GM19043 (cell line): ENCODE data around the gene NR2F2.

Source experiments
- ATAC-seq: cut with Tn5 transposase; IDR thresholded peaks from one replicate; pipeline ENCODE4 v1.9.1; 2021; ENCODE audit warnings: low read depth; ENCODE audit not compliant: unreplicated experiment

NR2F2 gene

GRCh38 chr15:96341513-96342405, 11.3 kb downstream of the NR2F2 start:
- no peak for ATAC-seq

- ATAC-seq: no peak
These were observed 12.1 kb downstream of the NR2F2 start for GRCh38 chr15:96342406-96343112.

DNA sequence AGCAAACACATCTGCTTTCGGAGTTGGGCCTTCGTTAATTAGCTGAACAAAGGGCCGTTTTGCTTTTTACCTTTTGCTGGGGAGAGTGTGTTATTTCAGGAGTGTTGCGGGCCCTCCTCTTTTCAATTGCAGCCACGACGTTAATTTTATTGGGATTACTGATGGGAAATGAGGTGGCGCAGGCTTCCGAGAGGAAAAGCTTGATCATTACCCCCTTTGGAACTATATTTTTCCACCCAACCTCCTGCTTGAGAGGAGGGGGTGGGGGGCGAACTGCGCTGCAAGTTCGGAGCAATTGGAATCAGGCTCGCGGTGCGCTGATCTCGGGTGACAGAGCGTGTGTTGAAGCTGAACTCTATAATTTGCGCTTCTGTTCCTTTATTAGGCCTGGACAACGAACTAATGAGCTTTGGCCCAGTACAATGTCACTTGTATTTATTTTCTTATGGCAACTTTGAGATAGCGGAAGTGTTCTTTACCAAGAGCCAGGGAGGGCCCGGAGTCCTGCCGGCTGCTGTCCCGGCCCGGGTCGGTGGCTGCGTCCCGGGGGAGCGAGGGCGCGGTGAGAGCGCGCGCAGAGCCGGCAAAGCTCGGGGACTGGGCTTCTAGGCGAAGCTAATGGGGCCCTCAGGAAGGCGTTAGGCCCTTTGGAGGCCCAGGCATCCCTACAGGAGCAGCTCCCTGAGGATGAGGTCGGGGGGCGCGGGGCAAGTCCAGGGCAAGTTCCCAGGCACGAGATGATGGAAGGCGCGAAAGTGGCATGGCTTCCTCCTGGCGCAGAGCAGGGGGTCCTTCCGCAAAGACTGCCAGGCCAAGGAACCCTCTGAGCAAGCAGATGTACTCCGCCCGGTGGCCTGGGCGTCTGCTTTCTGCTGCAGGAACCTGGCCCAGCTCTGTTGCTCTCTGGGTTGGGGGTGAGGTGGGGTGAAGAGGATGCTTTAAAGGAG, 12.9 kb downstream of the NR2F2 start:
- no peak for ATAC-seq

DNA sequence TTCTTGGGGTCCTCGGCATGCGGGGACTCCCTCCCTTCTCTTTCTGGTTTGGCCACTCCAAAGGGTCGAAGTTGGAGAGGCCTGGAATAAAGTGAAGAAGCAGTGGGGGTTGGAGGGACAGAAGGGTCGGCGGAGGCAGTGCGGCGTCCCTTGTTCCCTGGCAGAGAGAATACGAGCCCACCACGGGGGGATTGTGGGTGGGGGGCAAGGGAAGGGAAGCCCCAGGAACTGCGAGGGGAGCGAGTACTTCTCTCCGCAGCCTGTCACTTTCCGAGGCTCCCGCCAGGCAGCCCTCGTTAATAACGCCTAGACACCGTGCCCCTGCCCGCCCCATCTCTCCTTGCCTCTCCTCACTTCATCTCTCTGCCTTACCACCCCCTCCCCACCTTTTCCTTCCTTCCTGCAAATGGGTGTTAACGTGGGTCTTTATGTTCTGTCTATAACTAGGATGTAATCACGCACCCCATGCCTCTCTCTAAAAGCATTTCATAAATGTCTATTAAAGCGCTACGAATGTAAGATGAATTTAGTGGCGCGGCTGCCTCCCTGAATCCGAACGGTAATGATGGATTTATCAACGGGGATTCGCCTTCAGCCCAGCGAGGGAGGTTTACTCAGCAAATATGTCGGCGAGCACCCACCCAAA, 13.7 kb downstream of the NR2F2 start:
- ATAC-seq: no peak

DNA sequence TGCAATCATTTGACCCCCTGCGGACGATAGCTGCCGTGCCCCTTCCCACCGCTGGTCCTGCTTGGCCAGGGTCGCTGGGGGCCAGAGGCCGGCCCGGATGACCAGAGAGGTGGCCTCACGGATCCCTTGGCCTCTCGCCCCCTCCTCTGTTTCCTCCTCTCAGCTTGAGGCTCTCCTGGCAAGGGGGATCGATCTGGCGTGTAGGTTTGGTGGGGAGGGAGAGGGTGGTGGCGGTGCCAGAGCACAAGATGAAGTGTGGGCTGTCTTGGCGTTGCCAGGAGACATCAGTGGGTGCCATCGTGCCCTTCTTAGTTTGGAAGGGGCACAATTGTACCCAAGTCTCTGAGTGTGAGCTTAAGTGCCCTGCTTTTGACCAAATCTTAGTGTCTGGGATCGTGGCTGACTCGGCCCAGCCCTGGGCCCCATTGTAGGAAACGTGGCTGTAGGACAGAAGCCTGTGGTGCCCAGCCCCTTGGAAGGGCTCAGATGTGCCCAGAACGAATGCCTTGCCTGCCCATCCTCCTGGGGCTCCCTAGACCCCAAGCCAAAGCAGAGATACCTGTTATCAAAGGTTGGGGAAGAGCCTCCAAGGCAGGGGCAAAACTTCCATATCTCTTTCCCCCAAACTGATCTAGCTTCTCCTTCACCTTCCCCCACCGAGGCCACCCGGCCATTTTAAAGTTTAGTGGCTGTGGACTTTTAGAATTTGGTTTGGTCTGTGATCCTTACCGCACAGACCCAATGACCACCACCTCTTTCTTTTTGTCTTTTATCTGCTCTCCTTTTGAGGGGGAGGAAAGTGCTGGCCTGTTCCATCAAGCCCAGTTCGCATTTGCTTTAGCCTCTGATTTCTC, 14.4 kb downstream of the NR2F2 start:
- ATAC-seq: no peak

DNA sequence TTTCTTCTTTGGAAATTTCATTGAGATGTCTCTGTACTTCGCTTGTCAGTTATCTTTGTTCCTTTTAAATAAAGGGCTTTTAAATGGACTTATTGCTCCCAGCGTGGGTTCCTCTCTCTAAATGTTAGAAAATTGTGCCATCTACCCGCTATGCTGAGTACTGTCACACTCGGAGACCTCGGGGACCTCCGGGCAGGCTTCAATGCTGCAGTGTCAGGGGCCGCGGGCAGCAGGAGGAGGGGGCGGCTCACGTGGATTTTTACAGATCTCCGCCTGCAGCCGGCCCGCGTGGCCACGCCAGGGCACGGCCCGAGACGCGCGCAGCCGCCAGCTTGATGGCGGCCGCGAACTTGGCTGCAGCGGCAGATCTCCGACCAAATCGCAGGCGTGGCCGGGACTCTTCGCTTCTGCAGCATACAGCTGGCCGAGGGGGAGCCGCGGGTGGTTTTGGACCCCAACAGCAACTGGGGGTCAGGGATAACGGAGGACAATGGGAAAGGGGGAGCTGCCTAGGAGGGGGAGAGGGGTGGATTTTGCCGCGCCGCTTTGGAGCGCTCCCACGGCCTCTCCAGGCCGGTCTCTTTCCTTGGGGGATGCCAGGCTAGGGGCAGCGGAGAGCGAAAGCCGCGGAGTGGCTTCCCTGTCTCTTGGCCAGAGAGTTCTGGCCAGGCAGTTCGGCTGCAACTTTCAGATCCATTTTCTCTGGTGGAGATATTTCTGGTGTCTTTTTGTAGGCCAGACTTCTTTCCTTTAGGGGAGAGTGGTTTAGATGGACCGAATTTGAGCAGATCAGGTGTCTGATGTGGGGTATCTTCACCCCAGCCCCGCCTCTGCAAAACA, 15.3 kb downstream of the NR2F2 start:
- ATAC-seq: peak; percentile 64

GRCh38 chr15:96346409-96346970, 16.0 kb downstream of the NR2F2 start:
- ATAC-seq: no peak

- ATAC-seq: no peak
These were observed 16.9 kb downstream of the NR2F2 start for GRCh38 chr15:96347181-96348111.

GRCh38 chr15:96348112-96349027, 17.9 kb downstream of the NR2F2 start:
- ATAC-seq: no peak

DNA sequence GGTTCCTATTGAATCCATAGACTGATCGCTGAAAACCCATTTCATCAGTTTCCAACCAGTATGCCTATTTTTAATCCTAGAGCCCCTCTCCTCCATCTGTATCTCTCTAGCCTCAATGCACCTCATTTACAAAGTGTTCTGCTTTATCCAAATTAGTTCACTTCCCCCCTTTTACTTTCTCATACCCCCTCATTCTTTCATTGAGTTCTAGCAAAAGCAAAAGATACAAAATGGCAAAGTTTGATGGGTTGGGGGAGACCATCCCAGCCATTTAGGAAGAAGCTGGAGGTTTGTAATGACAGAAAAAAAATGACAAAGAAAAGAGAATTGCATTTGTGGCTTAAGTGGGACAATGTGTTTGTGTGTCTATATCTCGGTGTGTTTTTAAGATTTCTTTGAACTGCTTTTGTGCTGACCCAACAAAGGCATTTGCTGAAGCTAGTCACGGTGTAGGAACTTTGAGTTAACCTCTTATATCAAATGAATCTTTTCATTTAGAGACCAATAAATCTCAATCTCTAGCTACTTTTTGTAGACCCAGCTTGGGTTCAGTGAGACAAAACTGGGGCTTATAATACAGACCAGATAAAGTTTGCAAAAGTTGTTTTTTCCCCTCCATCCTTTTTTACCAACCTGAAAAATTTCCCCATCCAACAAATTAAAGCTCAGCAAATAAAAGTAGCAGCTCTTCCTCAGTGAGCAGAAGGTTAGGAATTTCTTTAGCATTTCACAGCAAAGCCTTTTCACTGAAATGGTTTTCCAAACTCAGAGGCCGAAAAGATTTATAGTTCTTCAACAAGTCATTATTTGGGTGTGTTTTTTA, 18.7 kb downstream of the NR2F2 start:
- no peak for ATAC-seq

GRCh38 chr15:96349857-96350720, 19.6 kb downstream of the NR2F2 start:
- no peak for ATAC-seq

DNA sequence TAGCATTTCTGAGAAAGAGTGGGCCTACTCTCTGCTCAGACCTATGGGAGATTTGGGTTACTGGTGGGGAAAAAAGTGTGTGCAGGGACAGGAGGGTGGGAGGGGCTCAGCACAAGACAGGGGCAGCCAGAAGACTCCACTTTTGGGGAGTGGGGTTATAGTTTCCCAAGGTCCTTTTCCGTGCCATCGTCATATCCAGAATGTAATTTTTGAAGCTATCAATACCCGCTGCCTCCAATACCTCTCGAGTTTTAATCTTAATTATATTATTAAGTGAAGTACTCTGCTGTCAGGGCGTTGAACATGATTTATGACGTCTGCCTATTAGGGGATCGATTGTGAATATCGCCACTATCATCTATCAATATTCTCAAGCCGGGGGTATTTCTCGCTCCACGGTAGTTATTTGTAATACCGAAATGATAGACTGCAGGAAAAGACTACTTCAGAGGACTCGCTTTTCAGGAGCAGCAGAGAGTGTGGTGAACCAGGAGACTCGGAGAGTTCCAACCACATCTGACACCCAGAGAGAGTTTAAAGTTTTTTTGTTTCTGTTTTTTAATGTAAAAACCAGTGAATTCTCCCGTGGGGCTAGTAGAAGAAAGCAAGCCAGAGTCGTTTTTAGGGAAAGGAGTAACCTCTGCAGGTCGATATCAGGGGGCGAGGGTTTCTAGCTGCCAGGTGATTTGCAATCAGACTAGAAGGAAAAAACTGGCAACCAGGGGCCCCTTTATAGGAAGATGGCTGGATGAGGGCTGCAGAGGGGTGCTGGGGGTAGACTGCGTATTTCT, 20.6 kb downstream of the NR2F2 start:
- no peak for ATAC-seq

GRCh38 chr15:96351761-96352603, 21.5 kb downstream of the NR2F2 start:
- no peak for ATAC-seq
